Neural progenitor cell (in vitro differentiated cells): Measurements from ENCODE around the gene CNTNAP2.

Experiments
- EZH2phosphoT487 ChIP-seq: fragments of 200-600 bp; sonication (generic); IDR thresholded peaks from 2 replicates; pipeline ENCODE4 v1.6.1; 2017; ENCODE audit warnings: antibody characterized with exemption
- TF ChIP-seq, protein P1 (sequence below): fragments of 200-600 bp; sonication (generic); IDR thresholded peaks from 2 replicates; pipeline ENCODE4 v1.5.1; 2017; ENCODE audit warnings: antibody characterized with exemption, mild to moderate bottlenecking

DNA sequence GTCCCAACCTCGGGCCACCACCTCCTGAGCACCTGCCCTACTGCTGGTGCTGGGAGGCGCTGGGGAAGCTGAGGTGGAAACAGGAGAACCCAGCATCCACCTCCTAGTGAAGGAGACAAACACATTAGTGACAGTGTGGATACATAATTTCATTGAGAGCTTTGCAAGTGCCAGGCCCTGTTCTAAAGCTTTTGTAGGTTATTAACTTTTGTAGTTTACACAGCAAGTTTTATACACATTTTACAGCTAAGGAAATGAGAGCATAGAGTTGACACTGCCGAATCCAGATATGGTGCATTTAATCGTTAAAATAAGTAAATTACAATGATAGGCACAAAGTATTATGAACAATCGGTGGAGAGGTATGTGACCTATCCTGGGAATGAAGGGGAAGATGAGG is 2007.9 kb downstream of the CNTNAP2 start:
- TF ChIP-seq, protein P1, sequence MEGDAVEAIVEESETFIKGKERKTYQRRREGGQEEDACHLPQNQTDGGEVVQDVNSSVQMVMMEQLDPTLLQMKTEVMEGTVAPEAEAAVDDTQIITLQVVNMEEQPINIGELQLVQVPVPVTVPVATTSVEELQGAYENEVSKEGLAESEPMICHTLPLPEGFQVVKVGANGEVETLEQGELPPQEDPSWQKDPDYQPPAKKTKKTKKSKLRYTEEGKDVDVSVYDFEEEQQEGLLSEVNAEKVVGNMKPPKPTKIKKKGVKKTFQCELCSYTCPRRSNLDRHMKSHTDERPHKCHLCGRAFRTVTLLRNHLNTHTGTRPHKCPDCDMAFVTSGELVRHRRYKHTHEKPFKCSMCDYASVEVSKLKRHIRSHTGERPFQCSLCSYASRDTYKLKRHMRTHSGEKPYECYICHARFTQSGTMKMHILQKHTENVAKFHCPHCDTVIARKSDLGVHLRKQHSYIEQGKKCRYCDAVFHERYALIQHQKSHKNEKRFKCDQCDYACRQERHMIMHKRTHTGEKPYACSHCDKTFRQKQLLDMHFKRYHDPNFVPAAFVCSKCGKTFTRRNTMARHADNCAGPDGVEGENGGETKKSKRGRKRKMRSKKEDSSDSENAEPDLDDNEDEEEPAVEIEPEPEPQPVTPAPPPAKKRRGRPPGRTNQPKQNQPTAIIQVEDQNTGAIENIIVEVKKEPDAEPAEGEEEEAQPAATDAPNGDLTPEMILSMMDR, result no peak
- no peak for TF ChIP-seq EZH2phosphoT487
